ENCODE data around the gene OR51Q1. TPM values are rescaled to one million over a fixed set of nuclear protein-coding genes. Genes with fewer than 3 reads are reported as not detected.

OR51Q1 gene
- total and polyA plus RNA-seq, 2 donors (not counting 1 experiment from before 2014, with no cell fraction given) = not detected

DNA sequence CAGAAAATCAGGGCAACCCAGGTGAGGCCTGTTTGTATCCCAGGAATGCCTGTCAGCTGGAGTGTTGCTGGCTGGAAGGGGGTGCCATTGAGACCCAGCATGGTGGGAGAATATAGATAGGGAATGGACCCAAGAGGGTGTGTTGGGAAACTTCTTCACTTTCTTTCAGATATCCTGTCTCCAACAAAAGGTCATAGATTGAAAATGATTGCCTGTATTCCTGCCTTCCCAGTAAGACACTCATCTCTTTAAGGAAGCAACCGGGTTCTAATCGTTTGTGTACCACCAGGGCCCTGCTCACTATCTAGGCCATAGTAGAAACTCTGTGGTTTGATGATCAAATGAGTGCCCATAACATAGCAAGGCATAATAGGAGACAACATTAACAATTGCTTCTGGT, 19.5 kb downstream of the OR51Q1 start, which contains the start of gene OR51I1:
OR51I1 (minus strand) TSS at position 101 of the 400 bp plus-strand sequence; CDS start at position 101, 0 bp downstream.
- H3K9ac ChIP-seq (ENCODE audit: low read length) = no peak within 1 kb of the TSS
- H3K27me3 ChIP-seq (replicated peaks in 1 of 4; ENCODE audit: control extremely low read depth in 1 of 4, control insufficient read depth in 3 of 4, insufficient read depth in 4 of 4, low read length in 3 of 4) = no peaks in the 10 kb centered on the region
- H3K9me3 ChIP-seq (ENCODE audit: control extremely low read depth in 1 of 3, control insufficient read depth in 2 of 3, insufficient read depth in 1 of 3, low read length in 2 of 3) = no peaks in the 10 kb centered on the region
- no peak within 1 kb of the TSS for H3K27ac ChIP-seq (ENCODE audit: low read length in 2 of 2)
- ChIA-PET POLR2A (no interaction called here), CTCF (no interaction called here)
- Mint-ChIP-seq H3K4me1 (no peaks in the 10 kb centered on the region), H3K27ac (no peak within 1 kb of the TSS), H3K4me3 (no peak within 1 kb of the TSS), H3K9me3 (ENCODE audit: insufficient read depth) (no peaks in the 10 kb centered on the region), H3K27me3 (peaks cover 23% of the 10 kb centered on the region)
- H3K4me1 ChIP-seq (ENCODE audit: control insufficient read depth in 2 of 2, insufficient read depth in 2 of 2, low read length in 2 of 2) = no peaks in the 10 kb centered on the region
- H3K4me3 ChIP-seq (ENCODE audit: control extremely low read depth in 1 of 5, extremely low read depth in 1 of 5, insufficient read depth in 1 of 5, low read depth in 2 of 5, low read length in 4 of 5) = no peak within 1 kb of the TSS
- TF ChIP-seq, protein P1, sequence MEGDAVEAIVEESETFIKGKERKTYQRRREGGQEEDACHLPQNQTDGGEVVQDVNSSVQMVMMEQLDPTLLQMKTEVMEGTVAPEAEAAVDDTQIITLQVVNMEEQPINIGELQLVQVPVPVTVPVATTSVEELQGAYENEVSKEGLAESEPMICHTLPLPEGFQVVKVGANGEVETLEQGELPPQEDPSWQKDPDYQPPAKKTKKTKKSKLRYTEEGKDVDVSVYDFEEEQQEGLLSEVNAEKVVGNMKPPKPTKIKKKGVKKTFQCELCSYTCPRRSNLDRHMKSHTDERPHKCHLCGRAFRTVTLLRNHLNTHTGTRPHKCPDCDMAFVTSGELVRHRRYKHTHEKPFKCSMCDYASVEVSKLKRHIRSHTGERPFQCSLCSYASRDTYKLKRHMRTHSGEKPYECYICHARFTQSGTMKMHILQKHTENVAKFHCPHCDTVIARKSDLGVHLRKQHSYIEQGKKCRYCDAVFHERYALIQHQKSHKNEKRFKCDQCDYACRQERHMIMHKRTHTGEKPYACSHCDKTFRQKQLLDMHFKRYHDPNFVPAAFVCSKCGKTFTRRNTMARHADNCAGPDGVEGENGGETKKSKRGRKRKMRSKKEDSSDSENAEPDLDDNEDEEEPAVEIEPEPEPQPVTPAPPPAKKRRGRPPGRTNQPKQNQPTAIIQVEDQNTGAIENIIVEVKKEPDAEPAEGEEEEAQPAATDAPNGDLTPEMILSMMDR (IDR thresholded peaks at IDR 0.05) = no peak
- no peak for TF ChIP-seq EZH2 (IDR thresholded peaks at IDR 0.05; ENCODE audit: borderline replicate concordance, insufficient read depth, low read depth, low read length, poor library complexity, severe bottlenecking)
- no peaks in the 10 kb centered on the region for H3K79me2 ChIP-seq (ENCODE audit: control insufficient read depth, insufficient read depth, low read length)
- no CpG with 5 or more reads among the region's 2 CpGs for WGBS (ENCODE audit: insufficient coverage)
- H4K20me1 ChIP-seq (ENCODE audit: control insufficient read depth, insufficient read depth, low read length, poor library complexity, severe bottlenecking) = no peaks in the 10 kb centered on the region
- intact Hi-C loops (cut with micrococcal nuclease) = no loop called here
- no peak for ATAC-seq (ENCODE audit: low read depth)
- no peak within 1 kb of the TSS for H2AFZ ChIP-seq (ENCODE audit: insufficient read depth, low read depth, low read length, poor library complexity, severe bottlenecking)
- H3K4me2 ChIP-seq (replicated peaks; ENCODE audit: low read depth, low read length, poor library complexity, severe bottlenecking) = no peak within 1 kb of the TSS
- no peaks in the 10 kb centered on the region for H3K36me3 ChIP-seq (replicated peaks in 1 of 2; ENCODE audit: control extremely low read depth in 1 of 2, control insufficient read depth in 1 of 2, extremely low read depth in 1 of 2, insufficient read depth in 2 of 2, low read length in 1 of 2)
- DNase-seq = no peak

DNA sequence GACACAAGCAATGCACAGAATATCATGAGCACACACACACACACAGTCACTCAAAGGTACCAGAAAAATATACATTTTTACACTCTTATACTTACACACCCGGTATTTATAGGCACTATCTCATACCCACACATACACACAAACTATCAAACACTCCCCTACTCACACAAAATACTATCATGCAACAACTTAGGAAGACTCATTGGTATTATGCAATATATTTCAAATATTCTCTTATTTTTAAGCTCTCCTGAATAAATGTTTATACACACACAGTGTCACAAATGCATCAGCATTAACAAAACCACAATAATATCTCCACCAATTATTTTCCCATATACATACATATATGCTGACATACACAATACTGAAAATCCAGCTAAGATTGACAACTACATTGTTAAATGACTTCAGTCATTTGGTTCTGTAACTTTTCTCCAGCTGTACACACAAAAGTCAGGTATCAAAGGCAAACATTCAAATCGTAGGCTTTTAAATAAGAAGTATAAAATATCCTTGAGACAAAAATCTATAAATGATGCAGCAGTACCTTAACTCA, 22.0 kb downstream of the OR51Q1 start:
- intact Hi-C loops (cut with micrococcal nuclease) = no loop called here
- no peak overlapping the region for H3K4me2 ChIP-seq (replicated peaks; ENCODE audit: low read depth, low read length, poor library complexity, severe bottlenecking)
- no peaks in the 10 kb centered on the region for H4K20me1 ChIP-seq (ENCODE audit: control insufficient read depth, insufficient read depth, low read length, poor library complexity, severe bottlenecking)
- ATAC-seq (ENCODE audit: low read depth) (no peak), DNase-seq (no peak)
- no peaks in the 10 kb centered on the region for H3K79me2 ChIP-seq (ENCODE audit: control insufficient read depth, insufficient read depth, low read length)
- H3K4me1 ChIP-seq (ENCODE audit: control insufficient read depth in 2 of 2, insufficient read depth in 2 of 2, low read length in 2 of 2) = no peaks in the 10 kb centered on the region
- H3K27me3 Mint-ChIP-seq = peaks cover 31% of the 10 kb centered on the region
- H3K4me3 ChIP-seq (ENCODE audit: control extremely low read depth in 1 of 5, extremely low read depth in 1 of 5, insufficient read depth in 1 of 5, low read depth in 2 of 5, low read length in 4 of 5) = no peak overlapping the region
- H3K27me3 ChIP-seq (replicated peaks in 1 of 4; ENCODE audit: control extremely low read depth in 1 of 4, control insufficient read depth in 3 of 4, insufficient read depth in 4 of 4, low read length in 3 of 4) = no peaks in the 10 kb centered on the region
- no peak overlapping the region for H2AFZ ChIP-seq (ENCODE audit: insufficient read depth, low read depth, low read length, poor library complexity, severe bottlenecking)
- CTCF ChIA-PET = no interaction called here
- TF ChIP-seq, protein P1 (IDR thresholded peaks at IDR 0.05) = no peak
- no peak for TF ChIP-seq EZH2 (IDR thresholded peaks at IDR 0.05; ENCODE audit: borderline replicate concordance, insufficient read depth, low read depth, low read length, poor library complexity, severe bottlenecking)
- H3K27ac ChIP-seq (ENCODE audit: low read length in 2 of 2) = no peak overlapping the region
- H3K9me3 Mint-ChIP-seq (ENCODE audit: insufficient read depth) = no peaks in the 10 kb centered on the region
- 80% methylated on average over 1 of the region's 2 CpGs for WGBS (ENCODE audit: insufficient coverage)
- no peaks in the 10 kb centered on the region for H3K36me3 ChIP-seq (replicated peaks in 1 of 2; ENCODE audit: control extremely low read depth in 1 of 2, control insufficient read depth in 1 of 2, extremely low read depth in 1 of 2, insufficient read depth in 2 of 2, low read length in 1 of 2)
- no peak overlapping the region for H3K27ac Mint-ChIP-seq
- H3K4me3 Mint-ChIP-seq = no peak overlapping the region
- no peaks in the 10 kb centered on the region for H3K9me3 ChIP-seq (ENCODE audit: control extremely low read depth in 1 of 3, control insufficient read depth in 2 of 3, insufficient read depth in 1 of 3, low read length in 2 of 3)
- H3K4me1 Mint-ChIP-seq = no peaks in the 10 kb centered on the region
- POLR2A ChIA-PET = no interaction called here
- no peak overlapping the region for H3K9ac ChIP-seq (ENCODE audit: low read length)
